COLO829 (cell line): ENCODE results near the gene SSTR5.
"Not testable (repeated sequence)": the region's sequence is repeated elsewhere in the genome, so short reads cannot be mapped to it uniquely, and the experiment has no call there.

Source experiments
- DNase-seq: peaks from one replicate; pipeline ENCODE4 v3.0.0; 2012; ENCODE audit warnings: low spot score

Gene SSTR5

DNA sequence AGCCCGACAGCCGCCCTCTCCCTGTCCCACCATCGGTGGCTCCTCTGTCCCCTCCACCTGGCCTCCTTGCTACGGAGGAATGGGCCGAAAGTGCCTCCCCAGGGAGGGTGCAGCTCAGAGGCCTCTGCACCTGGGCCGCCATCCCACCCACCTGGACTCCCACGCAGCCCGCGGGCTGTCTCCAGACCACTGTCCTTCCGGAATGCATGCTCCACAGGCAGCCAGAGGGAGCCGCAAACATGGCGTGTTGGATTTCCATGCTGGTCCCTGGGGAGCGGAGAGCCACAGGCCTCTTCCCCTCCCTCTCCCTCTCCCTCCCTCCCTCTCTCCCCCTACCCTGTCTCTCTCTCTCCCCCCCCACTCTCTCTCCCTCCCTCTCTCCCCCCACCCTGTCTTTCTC is 3.0 kb downstream of the SSTR5 start:
- DNase-seq: no peak

DNA sequence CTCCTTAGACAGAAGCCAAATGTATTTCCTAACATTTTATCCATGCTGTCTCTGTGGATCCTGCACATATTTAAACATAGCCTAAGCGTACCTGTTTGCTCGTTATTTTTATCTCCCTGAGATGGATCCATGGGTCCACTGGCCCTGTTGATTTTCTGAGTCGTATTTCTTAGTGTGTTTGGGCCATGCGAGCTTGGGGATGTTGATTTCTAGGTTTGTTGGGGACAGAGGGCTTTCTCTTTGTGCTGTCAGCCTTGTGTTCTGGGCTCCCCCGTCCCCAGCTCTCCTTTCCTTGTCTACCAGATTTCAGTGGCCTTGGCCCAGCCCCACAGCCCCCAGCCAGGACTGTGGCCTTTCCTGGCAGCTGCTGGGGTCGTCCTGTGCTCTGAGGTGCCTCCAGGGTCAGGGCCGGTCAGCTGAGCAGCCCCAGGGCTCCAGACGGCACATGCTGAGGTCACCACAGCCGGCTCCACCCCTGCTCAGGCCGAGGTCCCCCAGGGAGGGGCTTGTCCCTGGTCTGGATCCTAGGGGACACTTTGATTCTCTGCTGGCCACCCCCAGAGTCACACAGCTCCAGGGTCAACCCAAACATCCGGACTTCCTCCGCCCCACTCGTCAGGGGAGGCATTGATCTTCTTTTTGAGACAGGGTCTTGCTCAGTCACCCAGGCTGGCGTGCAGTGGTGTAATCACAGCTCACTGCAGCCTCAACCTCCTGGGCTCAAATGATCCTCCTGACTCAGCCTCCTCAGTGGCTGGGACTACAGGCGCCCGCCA is 4.4 kb downstream of the SSTR5 start:
- no peak for DNase-seq

DNA sequence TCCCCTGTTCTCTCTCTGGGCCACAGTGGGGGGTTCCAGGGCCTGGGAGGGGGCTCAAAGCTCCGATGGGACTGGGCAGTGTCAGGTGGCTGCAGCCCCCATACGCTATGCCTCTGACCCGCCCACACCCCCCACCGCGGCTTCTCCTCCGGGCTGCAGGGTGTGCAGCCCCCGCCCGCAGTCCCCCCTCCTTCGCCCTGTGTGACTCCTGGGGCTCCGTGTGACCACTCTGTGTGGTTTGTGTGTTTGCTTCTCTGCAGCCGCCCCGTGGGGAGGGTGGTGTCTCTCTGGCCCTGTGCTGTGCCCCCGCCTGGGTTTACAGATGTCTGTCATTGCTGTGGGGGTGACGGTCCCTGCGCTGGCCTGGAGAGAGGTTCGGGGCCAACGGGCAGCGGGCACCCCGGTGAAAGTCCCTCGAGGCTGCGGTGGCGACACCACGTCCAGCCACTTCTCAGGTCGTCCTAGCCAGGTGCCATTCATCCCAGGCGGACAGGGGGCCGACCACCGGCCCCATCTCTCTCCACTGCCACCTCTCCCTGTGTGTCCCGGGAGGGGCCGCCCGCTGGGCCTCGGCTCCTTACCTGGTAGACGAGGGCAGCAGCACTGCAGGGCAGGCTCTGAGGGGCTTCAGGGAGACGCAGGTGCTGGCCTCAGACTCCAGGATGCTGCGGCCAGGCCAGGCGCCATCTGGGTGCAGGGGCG is 5.5 kb downstream of the SSTR5 start:
- no peak for DNase-seq

DNA sequence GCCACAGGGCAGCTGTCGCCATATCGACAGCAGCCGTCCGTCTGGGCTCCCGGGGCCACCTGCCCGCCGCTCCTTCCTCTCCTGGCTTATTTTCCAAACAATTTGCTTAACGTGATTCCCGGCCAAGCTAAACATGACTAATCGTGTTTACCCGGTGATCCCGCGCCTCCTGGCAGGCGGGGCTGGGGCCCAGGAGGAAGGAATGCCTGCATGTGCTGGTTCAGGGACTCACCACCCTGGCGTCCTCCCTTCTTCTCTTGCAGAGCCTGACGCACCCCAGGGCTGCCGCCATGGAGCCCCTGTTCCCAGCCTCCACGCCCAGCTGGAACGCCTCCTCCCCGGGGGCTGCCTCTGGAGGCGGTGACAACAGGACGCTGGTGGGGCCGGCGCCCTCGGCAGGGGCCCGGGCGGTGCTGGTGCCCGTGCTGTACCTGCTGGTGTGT is 6.1 kb downstream of the SSTR5 start:
- no peak for DNase-seq

DNA sequence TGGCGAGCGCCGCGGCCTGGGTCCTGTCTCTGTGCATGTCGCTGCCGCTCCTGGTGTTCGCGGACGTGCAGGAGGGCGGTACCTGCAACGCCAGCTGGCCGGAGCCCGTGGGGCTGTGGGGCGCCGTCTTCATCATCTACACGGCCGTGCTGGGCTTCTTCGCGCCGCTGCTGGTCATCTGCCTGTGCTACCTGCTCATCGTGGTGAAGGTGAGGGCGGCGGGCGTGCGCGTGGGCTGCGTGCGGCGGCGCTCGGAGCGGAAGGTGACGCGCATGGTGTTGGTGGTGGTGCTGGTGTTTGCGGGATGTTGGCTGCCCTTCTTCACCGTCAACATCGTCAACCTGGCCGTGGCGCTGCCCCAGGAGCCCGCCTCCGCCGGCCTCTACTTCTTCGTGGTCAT is 6.8 kb downstream of the SSTR5 start:
- no peak for DNase-seq

DNA sequence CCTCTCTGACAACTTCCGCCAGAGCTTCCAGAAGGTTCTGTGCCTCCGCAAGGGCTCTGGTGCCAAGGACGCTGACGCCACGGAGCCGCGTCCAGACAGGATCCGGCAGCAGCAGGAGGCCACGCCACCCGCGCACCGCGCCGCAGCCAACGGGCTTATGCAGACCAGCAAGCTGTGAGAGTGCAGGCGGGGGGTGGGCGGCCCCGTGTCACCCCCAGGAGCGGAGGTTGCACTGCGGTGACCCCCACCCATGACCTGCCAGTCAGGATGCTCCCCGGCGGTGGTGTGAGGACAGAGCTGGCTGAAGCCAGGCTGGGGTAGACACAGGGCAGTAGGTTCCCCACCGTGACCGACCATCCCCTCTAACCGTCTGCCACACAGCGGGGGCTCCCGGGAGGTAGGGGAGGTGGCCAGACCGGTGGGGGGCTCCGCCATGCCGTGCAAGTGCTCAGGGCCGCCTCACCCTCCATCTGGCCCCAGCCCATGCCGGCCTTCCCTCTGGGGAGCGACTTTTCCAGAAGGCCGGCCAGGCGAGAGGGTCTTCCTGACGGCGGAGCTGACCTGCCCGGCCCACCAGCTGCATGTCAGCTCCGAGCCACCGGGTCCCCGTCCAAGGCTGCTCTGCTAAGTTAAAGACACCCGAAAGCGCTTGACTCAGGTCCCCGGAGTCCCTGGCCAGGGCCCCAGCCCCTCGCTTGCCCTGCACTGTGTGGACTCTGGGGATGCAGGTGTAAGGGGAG is 7.4 kb downstream of the SSTR5 start:
- no peak for DNase-seq

DNA sequence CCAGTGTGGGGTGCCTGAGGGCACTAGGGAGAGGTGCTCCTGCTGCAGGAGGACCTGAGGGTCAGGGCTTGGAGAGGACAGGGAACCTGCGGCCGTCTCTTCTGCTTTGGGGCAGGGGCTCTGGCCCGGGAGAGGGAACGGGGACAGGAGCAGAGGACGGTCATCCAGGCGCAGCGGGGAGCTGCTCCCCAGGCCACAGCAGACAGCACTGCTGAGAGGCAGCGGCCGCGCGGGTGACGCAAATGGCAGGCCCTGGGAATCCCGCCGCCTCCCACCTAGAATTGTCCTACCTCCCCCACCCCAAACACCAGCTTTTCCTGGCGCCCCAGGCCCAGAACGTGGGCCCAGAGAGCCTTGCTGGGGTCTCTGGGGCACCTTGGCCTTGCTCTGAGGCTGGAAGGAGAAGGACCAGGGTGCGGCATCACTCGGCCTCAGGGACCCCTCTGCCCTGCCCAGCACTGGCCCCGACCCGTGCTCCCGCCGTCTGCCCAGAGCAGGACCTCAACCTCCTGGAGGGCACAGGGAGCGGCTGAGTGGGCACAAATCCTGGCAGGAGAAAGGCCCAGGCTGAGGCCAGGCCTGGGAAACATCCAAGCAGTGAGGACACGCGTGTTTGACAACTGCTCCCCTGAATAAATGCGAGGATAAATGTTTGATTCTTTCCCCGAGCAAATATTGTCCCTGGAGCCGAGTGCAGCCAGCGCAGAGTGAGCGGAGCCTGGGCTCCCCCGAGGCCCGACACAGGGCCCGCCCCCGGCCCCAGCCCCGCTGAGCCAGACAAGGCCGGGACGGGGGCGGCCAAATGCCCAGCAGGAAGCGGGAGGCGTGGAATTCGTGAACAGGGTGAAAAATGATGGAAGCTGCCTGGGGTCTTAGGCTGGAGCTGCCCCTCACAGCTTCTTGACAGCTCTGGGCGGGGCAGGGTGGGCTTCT is 8.5 kb downstream of the SSTR5 start:
- no peak for DNase-seq

DNA sequence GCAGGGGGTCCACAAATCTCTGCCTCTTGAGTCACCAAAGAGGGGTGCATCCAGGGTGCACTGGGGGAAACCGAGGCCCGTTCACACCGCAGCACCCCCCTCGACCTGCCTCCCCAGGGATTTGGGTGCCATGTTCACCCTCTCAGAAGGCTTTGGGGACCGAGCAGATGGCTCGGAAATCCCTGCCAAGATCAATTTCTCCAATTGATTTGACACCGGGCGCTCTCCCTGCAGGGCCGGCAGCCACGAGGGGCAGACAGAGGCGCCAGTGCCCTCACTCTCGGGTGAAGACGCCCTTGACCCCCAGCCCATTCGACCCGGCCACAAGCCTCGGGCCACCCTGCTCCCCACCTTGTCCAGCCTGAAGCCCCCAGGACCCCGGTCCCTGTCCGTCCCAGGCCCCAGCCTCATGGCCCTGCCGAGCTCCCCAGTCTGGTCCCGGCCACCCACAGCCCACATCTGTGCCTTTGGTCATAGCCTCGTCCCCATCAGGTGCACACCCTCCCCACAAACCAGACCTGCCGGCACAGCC is 9.3 kb downstream of the SSTR5 start:
- no peak for DNase-seq

DNA sequence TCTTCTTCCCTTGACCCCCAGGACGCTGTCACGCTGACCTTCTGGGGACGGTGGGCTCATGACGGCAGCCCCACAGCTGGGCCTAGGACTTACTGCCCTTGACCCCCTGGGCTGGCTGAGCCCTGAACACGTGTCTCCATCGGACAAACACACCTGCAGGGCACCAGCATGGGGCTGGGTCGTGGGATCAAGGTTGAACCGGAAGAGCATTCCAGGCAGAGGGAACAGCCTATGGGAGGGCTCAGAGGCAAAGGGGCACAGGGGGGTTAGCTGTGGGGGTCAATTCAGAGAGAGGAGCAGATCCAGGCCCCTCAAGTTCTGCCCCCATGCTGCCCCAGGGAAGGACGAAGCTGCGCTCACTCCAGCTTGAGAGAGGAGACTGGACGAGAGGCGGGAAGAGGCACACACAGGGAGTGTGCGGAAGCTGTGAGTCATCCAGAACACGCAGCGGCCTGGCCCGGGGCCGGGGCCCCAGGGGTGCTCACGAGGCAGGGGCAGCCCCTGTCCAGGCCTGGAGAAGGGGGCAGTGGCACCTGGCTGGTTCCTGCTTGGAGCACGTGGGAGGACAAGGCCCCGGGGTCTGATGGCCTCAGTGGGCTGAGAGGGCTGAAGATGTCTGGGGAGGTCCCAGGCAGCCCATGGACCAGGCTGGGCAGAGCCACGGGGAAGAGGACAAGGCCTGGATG is 9.9 kb downstream of the SSTR5 start:
- DNase-seq: no peak

DNA sequence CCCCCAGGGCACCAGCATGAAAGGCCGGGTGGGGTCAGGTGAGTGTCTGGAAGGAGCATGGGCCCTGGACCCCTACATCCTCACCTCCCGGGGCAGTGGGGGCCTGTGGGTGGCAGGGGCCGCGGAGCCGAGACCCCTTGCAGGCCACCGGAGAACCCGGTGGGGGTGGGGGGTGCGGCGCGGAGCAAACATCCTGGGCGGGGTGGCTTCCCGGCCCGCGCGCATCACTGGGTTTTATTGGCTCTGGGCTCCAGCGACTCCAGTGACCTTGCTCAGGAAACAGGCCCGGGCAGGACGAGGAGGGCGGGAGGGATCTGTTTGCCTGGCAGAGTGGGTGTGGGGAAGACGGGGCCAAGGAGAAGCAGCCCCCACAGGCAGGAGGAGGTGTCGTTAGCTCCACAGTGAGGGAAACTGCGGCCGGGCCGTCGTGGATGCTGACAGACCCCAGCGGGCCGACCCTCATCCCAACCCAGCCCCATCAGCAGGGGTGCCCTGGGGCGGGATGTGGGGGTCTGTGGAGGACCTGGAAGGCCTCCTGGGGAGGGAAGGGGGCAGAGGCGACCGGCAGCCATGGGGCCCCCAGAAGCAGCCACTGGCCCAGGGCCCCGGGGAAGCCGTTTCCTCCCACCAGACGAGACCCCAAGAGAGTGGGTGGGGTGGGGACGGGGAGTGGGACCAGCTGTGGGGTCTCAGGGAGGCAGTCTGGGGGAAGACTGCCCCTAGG is 10.6 kb downstream of the SSTR5 start:
- DNase-seq: no peak

DNA sequence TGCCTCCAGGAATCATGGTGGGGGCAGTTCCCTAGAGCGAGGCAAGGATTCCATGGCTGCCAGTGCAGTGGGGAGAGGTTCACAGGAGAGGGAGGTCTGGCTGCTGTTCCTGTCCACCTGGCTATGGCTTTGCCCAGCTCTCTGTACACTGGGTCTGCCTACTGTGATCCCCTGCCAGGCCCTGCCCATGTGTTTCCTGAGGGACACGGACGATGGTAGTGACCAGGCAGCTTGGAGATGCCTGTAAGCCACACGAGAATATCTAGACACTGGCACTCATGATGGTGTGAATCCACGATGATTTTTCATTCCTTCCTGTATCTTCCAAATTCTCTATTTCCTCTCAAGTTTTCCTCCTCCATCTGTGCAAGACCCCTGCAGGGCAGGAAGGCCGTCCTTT is 12.4 kb downstream of the SSTR5 start:
- no peak for DNase-seq

DNA sequence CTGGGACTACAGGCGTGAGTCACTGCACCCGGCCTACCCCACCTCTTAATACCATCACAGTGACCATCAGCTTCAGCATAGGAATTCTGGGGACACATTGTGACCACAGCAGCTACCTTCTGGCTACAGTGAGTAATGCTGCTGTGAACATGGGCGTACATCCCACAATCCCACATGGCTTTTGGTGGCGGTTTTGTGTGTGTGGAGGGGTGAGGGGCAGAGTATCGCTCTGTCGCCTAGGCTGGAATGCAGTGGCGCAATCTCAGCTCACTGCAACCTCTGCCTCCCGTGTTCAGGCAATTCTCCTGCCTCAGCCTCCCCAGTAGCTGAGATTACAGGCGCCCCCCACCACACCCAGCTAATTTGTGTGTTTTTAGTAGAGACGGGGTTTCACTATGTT is 13.9 kb downstream of the SSTR5 start:
- DNase-seq: not testable (repeated sequence)

DNA sequence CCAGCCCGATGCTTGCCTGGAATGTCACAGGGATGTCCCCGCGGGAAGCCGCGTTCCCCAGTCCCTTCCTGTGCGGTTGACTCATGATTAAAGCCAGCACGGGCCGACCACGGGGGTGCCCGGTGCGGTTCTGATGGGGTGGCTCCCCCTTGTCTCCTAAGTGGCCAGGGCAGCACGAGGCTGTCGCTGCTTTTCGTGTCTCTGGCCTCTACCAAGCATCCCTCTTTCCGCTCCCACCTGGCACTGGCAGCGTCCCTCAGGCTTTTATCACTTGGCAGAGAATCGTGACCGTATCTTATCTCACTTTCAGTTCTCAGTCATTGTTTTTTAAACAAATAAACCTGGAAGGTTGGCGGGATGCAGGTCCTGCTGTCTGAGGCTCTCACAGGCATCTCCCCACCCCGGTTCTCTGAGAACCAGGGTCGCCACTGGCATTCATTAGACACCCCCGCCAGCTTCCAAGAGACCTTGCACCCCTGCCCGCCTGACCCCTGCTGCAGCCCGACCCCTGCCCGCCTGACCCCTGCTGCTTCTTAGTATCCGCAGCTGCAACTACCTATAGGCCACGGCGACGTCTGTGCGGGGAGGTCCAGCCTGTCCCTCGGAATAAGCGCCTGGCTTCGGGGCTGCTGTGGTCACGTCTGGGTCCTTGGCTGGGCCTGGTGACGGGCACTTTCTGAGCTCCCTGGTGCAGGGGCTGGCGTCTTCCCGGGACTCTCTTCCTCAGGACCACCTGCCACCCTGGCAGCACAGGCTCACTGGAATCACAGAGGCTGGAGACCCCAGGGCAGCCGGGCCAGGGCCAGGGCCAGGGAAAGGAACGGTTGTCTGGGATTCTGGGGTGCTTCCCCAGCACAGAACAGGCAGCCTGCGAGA is 16.0 kb downstream of the SSTR5 start:
- no peak for DNase-seq

DNA sequence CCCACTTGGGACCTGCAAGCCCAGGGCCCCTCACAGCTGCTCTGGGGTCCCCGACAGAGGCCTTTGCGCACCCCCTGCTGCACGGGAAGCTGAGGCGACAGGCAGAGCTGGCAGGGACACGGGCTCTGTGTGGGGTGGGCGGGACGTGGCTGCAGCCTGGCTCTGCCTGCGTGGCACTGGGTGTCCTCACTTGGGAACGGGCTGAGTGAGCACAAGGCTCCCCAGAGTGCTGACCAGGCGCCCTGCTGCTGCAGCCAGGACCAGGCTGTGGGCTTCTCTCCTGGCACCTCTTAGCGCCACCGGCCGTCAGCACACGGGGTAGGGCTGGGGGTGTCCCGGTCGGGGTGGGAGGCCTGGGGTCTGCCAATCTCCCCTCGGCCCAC is 16.9 kb downstream of the SSTR5 start:
- no peak for DNase-seq

DNA sequence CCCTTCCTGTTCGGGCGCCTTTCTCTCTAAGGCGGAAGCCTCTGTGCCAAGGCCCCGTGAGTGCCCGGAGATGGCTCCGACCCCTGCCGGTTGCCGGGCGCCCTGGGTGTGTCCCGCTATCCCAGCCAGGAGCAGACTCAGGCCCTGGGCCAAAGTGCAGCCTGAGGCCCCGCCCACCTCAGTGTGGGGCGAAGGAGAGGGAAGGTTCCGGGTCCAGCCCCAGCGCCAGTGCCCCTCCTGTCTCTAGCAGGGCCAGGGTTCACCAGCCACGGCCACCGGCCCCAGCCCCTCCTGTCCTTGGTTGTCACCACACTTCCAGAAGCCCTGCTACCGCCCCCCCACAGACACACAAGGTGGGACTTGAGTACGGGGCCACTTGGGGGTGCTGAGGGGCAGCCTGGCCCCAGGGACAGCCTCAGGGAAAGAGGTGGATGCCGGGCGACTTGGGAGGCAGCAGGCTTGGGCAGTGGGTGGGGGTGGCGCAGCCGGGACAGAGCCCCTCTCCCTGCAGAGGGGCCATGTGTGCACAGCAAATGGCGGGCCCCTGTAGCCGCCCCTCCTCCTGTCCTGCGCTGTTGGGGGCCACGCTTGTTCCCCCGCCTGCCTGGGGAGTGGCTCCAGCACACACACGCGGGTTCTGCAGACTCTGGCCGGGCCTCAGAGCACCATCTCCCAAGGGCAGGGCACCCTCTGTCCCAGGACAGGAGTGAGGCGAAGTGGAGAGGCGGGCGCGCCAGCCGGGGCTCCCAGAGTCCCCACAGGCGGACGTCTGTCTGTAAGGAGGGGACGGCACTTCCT is 17.5 kb downstream of the SSTR5 start:
- no peak for DNase-seq

DNA sequence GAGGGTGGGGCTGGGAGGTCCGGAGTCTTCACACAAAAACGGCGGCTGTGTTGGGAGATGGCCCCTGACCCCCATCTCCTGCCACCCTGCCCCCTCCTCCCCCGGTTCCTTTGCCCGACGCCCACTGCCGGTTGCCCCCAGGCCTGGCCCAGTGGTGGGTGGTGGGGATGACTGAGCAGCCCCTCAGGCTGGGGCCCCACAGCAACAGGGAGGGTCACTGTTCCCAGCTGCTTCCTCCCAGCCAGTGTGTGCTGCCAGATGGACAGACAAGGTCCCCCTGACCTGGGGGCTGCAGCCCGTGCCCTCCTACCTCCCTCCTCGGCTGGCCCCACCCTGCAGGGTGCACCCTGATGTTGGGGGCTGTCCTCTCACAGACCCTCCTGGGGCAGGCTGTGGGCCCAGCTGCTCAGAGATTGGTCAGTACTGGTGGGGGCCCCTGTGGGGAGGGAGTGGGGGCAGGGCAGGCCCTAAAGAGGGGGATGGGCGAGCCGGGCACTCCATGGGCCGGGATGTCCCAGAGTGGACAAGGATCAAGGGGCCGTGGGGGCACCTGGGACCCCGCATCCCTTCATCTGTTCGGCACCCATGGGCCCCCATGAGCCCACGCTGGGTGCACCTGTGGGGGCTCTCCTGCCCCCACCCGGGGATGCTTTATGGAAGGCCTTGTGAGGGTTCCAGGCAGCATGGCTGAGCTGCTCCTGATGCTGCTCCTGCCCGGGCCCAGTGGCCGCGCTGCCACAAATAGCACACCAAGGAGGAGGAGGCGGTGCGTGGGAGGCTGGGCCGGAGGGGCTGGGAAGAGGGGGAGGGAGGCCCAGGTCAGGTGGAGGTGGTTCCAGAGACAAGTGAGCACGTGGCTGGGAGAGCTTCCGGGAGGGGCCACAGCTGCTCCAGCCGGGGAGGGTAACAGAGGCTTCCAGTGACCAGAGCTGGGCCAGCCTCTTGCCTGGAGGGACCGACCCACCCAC is 18.4 kb downstream of the SSTR5 start:
- no peak for DNase-seq

DNA sequence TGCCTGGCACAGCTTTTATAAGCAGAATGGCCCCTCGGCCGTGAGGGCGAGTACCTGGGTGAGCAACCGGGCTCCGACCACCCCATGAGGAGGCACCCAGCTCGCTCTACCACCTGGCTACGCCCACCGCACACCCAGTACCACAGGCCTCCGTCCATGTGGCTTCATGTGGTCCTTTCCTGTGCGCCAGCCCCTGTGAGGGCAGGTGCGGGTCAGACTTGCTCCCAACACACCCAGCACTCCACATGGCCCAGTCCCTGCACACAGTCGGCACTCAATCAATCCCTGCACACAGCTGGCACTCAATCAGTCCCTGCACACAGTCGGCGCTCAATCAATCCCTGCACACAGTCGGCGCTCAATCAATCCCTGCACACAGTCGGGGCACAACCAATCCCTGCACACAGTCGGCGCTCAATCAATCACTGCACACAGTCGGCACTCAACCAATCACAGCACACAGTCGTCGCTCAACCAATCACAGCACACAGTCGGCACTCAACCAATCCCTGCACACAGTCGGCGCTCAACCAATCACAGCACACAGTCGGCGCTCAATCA is 19.5 kb downstream of the SSTR5 start:
- no peak for DNase-seq
